Mesenchymal stem cell (in vitro differentiated cells and primary cell): ENCODE data around the gene TMEM50A.
A peak's percentile ranks its signal among the peaks of the same experiment; 100 is the strongest.
"Not testable (repeated sequence)": the region's sequence is repeated elsewhere in the genome, so short reads cannot be mapped to it uniquely, and the experiment has no call there.

Source experiments
- DNase-seq: peaks from one replicate; pipeline ENCODE4 v3.0.0-alpha.2; 2013
- H2AFZ ChIP-seq: one replicate; pipeline ENCODE4 v1.6.1; 2013; ENCODE audit warnings: low read depth, mild to moderate bottlenecking, control low read depth, inconsistent platforms, low read length, moderate library complexity
- H2AK5ac ChIP-seq: 2 replicates; pipeline ENCODE4 v1.6.1; 2013; ENCODE audit warnings: low read length, moderate library complexity, mild to moderate bottlenecking, inconsistent platforms; ENCODE audit not compliant: severe bottlenecking
- H2BK120ac ChIP-seq: one replicate; pipeline ENCODE4 v1.6.1; 2013; ENCODE audit warnings: low read depth, mild to moderate bottlenecking, inconsistent platforms, low read length, moderate library complexity
- H2BK12ac ChIP-seq, 2 experiments: one replicate each; pipeline ENCODE4 v1.6.1; 2013; ENCODE audit warnings: inconsistent platforms in 2 of 2, low read length in 2 of 2, mild to moderate bottlenecking in 2 of 2, moderate library complexity in 2 of 2, control low read depth in 1 of 2
- H2BK15ac ChIP-seq: one replicate; pipeline ENCODE4 v1.6.1; 2013; ENCODE audit warnings: mild to moderate bottlenecking, low read depth, inconsistent platforms; ENCODE audit not compliant: poor library complexity, severe bottlenecking
- H2BK5ac ChIP-seq: 2 replicates; pipeline ENCODE4 v1.6.1; 2013; ENCODE audit warnings: low read depth, mild to moderate bottlenecking, low read length, control low read depth, inconsistent platforms; ENCODE audit not compliant: poor library complexity, severe bottlenecking
- H3K14ac ChIP-seq, 2 experiments: one replicate each; pipeline ENCODE4 v1.6.1; 2013; ENCODE audit warnings: inconsistent platforms in 2 of 2, low read length in 2 of 2, control low read depth in 1 of 2, mild to moderate bottlenecking in 1 of 2, moderate library complexity in 1 of 2
- H3K18ac ChIP-seq, 2 experiments: one replicate each; pipeline ENCODE4 v1.6.1; 2013; ENCODE audit warnings: inconsistent platforms in 2 of 2, low read length in 2 of 2, control low read depth in 1 of 2, low read depth in 1 of 2, mild to moderate bottlenecking in 1 of 2
- H3K23ac ChIP-seq, 2 experiments: one replicate each; pipeline ENCODE4 v1.6.1; 2013; ENCODE audit warnings: inconsistent platforms in 2 of 2, low read length in 2 of 2, mild to moderate bottlenecking in 2 of 2, moderate library complexity in 2 of 2, control low read depth in 1 of 2
- H3K27ac ChIP-seq: 2 replicates; pipeline ENCODE4 v1.5.1; 2013; ENCODE audit warnings: mild to moderate bottlenecking, moderate library complexity, low read length, control low read depth, inconsistent platforms; ENCODE audit not compliant: poor library complexity, severe bottlenecking
- H3K27me3 ChIP-seq, 2 experiments: 2 replicates each; pipeline versions ENCODE4 v1.6.1 to v1.7.0; 2013; ENCODE audit warnings: low read length in 2 of 2, mild to moderate bottlenecking in 2 of 2, moderate library complexity in 2 of 2, control low read depth in 1 of 2, inconsistent platforms in 1 of 2; ENCODE audit not compliant: control insufficient read depth in 1 of 2, insufficient read depth in 1 of 2
- H3K36me3 ChIP-seq, 2 experiments: 2 replicates each; pipeline versions ENCODE4 v1.6.1 to v1.7.0; 2013; ENCODE audit warnings: low read length in 2 of 2, control low read depth in 1 of 2, inconsistent platforms in 1 of 2, low read depth in 1 of 2, mild to moderate bottlenecking in 1 of 2; ENCODE audit not compliant: insufficient read depth in 2 of 2, control insufficient read depth in 1 of 2
- H3K4ac ChIP-seq, 2 experiments: one replicate each; pipeline ENCODE4 v1.6.1; 2013; ENCODE audit warnings: inconsistent platforms in 2 of 2, low read length in 2 of 2, mild to moderate bottlenecking in 2 of 2, moderate library complexity in 2 of 2, control low read depth in 1 of 2, low read depth in 1 of 2
- H3K4me1 ChIP-seq: 2 replicates; pipeline ENCODE4 v1.6.1; 2013; ENCODE audit warnings: low read depth, low read length, control low read depth; ENCODE audit not compliant: control insufficient read depth, insufficient read depth
- H3K4me2 ChIP-seq: 2 replicates; pipeline ENCODE4 v1.6.1; 2013; ENCODE audit warnings: low read length, mild to moderate bottlenecking, inconsistent platforms; ENCODE audit not compliant: poor library complexity, severe bottlenecking
- H3K4me3 ChIP-seq, 2 experiments: 2 replicates each; pipeline versions ENCODE4 v1.5.1 to v1.7.0; 2013; ENCODE audit warnings: low read length in 2 of 2, mild to moderate bottlenecking in 2 of 2, control low read depth in 1 of 2, low read depth in 1 of 2; ENCODE audit not compliant: insufficient read depth in 1 of 2
- H3K79me1 ChIP-seq: replicated peaks from 2 replicates; pipeline ENCODE4 v1.6.1; 2013; ENCODE audit warnings: mild to moderate bottlenecking, control low read depth, low read length, inconsistent platforms; ENCODE audit not compliant: poor library complexity, severe bottlenecking
- H3K9ac ChIP-seq: 2 replicates; pipeline ENCODE4 v1.7.0; 2013; ENCODE audit warnings: mild to moderate bottlenecking, low read length, moderate library complexity
- H3K9me3 ChIP-seq: 2 replicates; pipeline ENCODE4 v1.7.0; 2013; ENCODE audit warnings: mild to moderate bottlenecking, low read length; ENCODE audit not compliant: control insufficient read depth
- H4K8ac ChIP-seq: one replicate; pipeline ENCODE4 v1.6.1; 2013; ENCODE audit warnings: inconsistent platforms, mild to moderate bottlenecking, low read length, moderate library complexity
- H4K91ac ChIP-seq: one replicate; pipeline ENCODE4 v1.6.1; 2013; ENCODE audit warnings: mild to moderate bottlenecking, low read length, inconsistent platforms
- WGBS: methylation state at CpG from one replicate; pipeline ENCODE4 v1.1.7; 2013; ENCODE audit warnings: mixed read lengths; 5-methylcytosine and 5-hydroxymethylcytosine counted together

The TMEM50A gene

GRCh38 chr1:25304936-25305335 lies 33.2 kb upstream of the TMEM50A start:
- not testable (repeated sequence) for H3K9ac ChIP-seq, H3K4ac ChIP-seq, H2BK12ac ChIP-seq, H3K14ac ChIP-seq, H3K4me3 ChIP-seq, H3K4me1 ChIP-seq, H3K18ac ChIP-seq, H3K36me3 ChIP-seq, H3K79me1 ChIP-seq, H2AK5ac ChIP-seq, H4K8ac ChIP-seq, H2AFZ ChIP-seq, H3K9me3 ChIP-seq, H2BK120ac ChIP-seq, H2BK15ac ChIP-seq, H3K27me3 ChIP-seq, H3K4me2 ChIP-seq, H3K23ac ChIP-seq, H4K91ac ChIP-seq, H3K27ac ChIP-seq, H2BK5ac ChIP-seq
- DNase-seq, result peak; percentile 4
- 74% methylated on average over 4 of the region's 4 CpGs for WGBS

GRCh38 chr1:25308168-25308567 lies 30.0 kb upstream of the TMEM50A start:
- DNase-seq, H3K4me1 ChIP-seq, H3K9ac ChIP-seq, H3K27ac ChIP-seq, H2BK120ac ChIP-seq, H2BK12ac ChIP-seq, H3K9me3 ChIP-seq, H3K36me3 ChIP-seq, H3K27me3 ChIP-seq, H2BK5ac ChIP-seq, H4K91ac ChIP-seq, H3K79me1 ChIP-seq, H2AFZ ChIP-seq, H4K8ac ChIP-seq, H3K4me3 ChIP-seq, H2BK15ac ChIP-seq, H2AK5ac ChIP-seq, H3K23ac ChIP-seq, H3K18ac ChIP-seq, H3K4me2 ChIP-seq, H3K4ac ChIP-seq, H3K14ac ChIP-seq: not testable (repeated sequence)
- WGBS, result no CpG with 5 or more reads among the region's 1 CpG

GRCh38 chr1:25309085-25309484 lies 29.0 kb upstream of the TMEM50A start:
- not testable (repeated sequence) for H3K4me1 ChIP-seq, H4K91ac ChIP-seq, H3K36me3 ChIP-seq, H3K79me1 ChIP-seq, H3K27ac ChIP-seq, H3K23ac ChIP-seq, H3K4me2 ChIP-seq, H2BK12ac ChIP-seq, H2BK5ac ChIP-seq, H3K4me3 ChIP-seq, H4K8ac ChIP-seq, H2AFZ ChIP-seq, H3K14ac ChIP-seq, H2AK5ac ChIP-seq, H3K27me3 ChIP-seq, H3K18ac ChIP-seq, H3K4ac ChIP-seq, H3K9ac ChIP-seq, H2BK15ac ChIP-seq, H2BK120ac ChIP-seq, H3K9me3 ChIP-seq
- DNase-seq, result peak; percentile 8
- WGBS, result 91% methylated on average over 1 of the region's 1 CpG

GRCh38 chr1:25309486-25309885 lies 28.6 kb upstream of the TMEM50A start:
- not testable (repeated sequence) for H3K27me3 ChIP-seq, H3K4me1 ChIP-seq, H4K8ac ChIP-seq, H2BK120ac ChIP-seq, H3K14ac ChIP-seq, H3K36me3 ChIP-seq, H3K4ac ChIP-seq, H3K18ac ChIP-seq, H3K9ac ChIP-seq, H3K4me2 ChIP-seq, H3K4me3 ChIP-seq, H3K79me1 ChIP-seq, H2BK12ac ChIP-seq, H3K23ac ChIP-seq, H2AFZ ChIP-seq, H3K27ac ChIP-seq, H3K9me3 ChIP-seq, H4K91ac ChIP-seq, DNase-seq, H2BK15ac ChIP-seq, H2AK5ac ChIP-seq, H2BK5ac ChIP-seq
- WGBS, result no CpG with 5 or more reads among the region's 1 CpG
